Activated T-helper 1 cell treated with Interleukin-2 at 50 U/mL for 16 hours (primary cell): ENCODE measurements around the gene KDM4B.
A peak's percentile ranks its signal among the peaks of the same experiment; 100 is the strongest.

Source experiments
- DNase-seq: peaks from one replicate; pipeline ENCODE4 v3.0.0-alpha.2; 2020; ENCODE audit warnings: low read depth

KDM4B gene

DNA sequence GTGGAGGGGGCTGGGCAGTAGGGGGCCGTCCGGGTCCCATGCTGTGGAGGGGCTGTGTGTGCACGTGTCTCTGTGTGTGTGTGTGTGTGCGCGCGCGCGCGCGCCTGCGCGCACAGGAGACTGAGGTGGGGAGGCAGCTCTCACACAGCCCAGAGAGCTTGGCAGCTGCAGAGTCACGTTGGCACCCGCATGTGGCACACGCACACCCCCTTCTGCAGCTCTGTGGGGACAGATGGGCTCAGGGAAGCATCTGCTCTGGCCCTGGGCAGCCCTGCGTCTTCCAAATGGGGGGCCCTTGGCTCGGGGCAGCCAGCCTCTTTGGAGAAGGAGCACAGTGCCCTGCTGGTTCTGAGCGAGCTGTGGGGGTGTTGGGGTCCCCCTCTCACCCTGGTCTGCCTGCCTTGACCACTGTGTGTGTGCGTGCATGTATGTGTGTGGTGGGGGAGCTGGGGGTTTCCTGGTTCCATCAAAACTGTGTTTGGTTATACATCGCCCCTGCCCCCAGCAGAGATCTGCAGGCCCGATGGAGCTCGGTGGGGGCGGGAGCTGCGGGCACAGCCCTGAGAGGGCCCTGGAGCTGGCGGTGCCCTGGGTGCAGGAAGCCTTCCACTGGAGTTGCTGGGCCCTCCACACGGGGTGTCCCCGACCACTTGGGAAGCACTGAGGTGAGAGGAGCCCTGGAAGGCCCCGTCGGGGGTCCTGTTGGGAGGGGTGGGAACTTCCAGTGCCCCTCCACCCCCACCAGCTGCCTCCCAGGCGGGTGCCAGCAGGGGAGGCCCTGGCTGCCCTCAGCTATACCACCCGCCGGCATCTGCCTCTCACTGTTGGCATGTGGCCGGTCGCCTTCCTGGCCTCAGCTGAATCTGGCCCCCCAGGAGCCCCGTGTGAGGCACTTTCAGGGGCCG, 67.1 kb downstream of the KDM4B start:
- no peak for DNase-seq

DNA sequence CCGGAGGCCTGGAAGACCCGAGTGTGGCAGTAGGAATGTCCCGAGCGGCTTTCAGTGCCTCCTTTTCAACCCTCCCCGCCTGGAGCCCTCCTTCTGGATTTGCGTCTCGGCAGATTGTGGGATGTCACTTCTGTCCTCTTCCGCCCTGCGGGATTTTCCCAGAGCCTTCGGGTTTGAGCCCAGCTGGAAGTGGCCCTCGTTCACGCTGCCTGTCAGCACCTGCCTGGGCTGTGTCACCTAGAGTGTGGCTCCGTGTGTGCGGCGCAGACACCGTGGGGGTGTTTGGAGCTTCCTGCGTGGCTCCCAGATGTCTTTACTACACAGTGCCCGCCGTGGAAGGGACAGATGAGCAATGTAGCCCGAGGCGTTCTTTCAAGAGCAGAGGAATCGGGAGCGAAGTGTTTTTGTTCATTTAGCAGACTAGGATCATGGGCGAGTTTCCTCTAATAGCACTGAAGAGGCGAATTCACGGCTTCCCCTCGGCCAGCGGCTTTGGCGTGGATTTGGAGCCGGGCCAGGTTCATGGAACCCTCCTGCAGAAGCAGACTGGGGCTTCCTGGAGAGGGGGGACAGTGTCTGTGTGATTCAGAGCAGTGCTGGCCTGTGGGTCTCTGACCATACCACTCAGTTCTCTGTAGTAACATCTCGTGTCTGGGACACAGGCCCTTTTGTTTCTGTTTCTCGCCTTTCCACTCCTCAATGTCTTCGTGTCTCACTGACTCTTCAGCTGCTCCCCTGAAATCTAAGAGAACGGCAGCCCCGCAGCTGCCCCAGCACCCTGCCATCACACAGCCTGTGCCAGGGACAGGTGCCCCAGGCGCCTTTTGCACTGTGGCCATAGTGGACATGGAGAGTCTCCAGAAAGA, 68.0 kb downstream of the KDM4B start:
- no peak for DNase-seq

DNA sequence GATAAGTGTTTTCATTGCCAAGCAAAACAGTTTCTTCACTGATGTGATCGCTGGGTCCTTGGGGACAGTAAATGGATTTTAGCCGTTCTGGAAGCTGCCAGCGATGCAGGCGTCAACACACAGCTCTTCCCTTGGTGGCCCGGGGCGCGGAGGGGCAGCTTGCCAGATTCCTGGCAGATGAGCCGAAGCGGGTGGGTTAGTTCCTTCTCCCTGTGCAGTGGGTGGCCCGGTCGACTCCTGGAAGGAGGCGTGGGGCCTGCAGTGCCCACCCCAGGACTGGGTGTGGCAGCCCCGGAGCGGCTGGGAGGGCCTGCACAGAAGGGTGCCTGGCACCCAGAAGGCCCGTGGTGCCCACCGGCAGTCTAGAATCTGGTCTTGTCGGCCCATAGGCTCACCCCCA, 69.0 kb downstream of the KDM4B start:
- DNase-seq = no peak

DNA sequence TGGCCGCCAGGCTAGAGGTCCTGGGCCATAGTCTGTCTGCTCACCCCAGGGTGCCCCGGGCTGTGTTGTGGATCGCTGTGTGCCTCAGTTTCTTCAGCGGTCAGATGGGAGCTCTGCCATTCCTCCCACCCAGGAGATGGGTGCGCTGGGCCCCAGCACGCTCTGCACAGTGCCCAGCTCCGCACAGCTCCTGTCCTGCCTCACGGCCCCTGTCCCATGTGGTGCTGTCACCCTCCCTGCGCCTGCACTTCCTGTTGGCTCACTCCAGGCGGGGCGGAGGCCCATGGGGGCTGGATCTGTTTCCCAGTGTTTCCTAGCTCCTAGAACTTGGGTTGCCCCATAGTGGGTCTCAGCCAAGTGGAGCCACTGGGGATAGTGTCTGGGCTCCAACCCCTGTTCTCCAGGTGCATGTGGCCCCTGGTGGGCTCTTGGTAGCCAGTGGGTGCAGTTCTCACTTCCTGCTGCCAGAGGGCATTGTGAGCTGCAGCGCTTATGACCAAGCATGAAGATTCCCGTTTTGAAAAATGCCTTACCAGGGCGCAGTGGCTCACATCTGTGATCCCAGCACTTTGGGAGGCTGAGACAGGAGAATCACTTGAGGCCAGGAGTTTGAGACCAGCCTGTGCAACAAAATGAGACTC, 69.8 kb downstream of the KDM4B start:
- no peak for DNase-seq

DNA sequence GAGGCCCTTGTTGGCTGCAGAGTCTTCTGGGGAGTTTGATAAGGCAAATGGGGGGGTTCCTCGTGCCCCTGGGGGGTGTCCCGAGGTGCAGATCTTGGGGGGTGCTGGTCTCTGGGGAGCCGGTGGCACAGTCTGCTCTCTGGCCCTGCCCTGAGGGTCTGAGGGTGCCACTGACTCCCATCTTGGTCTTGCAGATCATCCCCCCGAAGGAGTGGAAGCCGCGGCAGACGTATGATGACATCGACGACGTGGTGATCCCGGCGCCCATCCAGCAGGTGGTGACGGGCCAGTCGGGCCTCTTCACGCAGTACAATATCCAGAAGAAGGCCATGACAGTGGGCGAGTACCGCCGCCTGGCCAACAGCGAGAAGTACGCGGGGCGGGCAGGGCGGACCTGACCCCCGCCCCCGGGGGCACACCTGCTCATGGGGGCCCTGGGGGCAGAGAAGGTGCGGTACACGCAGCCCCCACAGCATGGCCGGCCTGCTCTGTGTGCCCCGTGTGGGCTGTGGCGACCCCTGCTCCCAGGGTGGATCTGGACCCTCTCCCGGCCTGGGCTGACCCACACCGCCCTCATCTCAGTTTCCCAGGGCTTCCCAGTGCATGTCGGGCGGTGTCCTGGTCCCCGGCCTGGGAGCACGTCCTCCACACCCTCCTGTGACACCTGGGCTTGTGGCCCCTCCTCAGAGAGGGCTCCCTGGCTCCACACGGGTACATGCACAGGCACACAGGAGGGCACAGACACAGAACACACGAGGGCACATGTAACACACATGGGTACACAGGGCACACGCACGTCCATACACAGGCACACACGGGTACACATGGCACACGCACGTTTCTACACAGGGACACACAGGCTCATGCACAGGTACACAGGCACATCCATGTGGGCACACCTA, 71.0 kb downstream of the KDM4B start:
- no peak for DNase-seq

DNA sequence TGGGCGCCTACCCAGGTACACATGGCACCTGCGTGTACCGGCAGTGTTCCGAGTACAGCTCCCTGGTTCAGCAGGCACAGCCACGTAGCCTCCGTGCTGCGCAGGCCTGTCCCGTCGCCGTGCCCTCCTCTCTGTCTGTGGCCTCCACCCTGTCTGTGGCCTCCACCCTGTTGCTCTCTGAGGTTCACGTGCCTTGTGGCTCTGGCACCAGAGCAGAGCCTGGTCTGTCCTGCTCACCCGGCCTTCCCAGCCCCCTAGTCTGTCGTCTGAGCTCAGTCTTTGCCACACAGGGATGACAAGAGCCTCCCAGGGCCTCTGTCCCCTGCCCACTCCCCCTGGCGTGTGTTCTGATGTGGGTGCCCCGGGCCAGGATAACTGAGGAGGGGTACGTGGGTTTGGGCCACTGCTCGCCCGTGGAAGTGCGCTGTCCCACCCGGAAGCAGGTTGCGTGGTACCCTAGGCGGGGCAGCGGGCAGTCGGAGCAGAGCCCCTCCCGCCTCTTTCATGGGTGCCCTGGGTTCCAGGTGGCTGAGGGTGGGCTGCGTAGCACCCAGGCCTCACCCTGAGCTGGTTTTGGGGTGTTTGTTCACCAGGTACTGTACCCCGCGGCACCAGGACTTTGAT, 71.7 kb downstream of the KDM4B start:
- DNase-seq = no peak

DNA sequence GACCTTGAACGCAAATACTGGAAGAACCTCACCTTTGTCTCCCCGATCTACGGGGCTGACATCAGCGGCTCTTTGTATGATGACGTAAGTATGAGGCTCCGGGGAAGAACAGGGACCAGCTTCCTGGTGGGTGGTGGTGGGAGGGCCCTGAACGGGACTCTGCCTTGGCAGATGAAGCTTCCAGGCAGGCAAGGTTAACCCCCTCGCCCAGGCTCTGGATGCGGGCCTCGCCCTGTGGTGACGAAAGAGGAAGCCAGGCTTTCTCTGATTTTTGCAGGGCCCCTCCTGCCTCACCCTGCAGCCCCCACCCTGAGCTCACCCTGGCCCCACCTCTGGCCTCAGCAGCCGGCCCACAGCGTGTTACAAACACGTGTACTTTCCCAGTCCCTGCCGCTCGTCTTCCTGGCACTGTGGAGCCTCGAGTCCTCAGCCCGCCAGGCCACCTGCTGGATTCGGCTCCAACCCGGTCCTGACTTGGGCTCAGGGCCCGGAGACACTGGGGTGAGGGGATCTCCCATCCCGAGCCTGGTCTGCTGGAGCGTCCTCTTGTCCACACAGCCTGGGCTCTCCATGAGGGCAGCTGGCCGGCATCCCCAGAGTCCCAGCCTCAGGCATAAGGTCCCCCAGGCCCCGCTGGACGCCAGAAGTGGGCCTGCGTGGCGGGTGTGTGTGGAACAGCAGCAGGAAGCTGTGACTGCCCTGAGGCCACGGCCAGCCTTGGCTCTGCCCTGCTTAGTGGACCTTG, 72.4 kb downstream of the KDM4B start:
- DNase-seq = no peak

DNA sequence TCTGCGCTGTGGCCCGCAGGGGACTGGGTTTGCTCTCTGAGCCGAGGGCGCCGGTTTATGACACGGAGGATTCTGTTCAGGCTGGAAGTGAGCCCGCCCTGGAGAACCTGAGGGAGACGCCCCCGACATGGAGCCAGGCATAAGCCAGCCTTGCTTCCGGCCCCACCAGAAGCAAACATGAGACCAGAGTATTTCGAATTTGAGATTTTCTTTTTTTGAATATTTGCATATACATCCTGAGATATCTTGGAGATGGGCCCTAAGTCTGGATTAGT, 72.9 kb downstream of the KDM4B start:
- no peak for DNase-seq

DNA sequence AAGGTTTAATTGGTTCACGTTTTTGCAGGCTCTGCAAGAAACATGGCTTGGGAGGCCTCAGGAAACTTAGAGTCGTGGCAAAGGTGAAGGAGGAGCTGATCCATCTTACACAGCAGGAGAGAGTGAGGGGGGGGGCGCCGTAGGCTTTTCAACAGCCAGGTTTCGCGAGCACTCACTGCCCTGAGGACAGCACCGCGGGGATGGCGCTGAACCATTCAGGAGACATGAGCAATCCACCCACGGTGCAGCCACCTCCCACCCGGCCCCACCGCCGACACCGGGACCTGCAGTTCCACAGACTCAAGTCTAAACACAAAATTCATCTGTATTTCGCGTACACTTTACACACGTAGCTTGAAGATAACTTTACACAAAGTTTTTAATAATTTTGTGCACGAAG, 73.6 kb downstream of the KDM4B start:
- no peak for DNase-seq

DNA sequence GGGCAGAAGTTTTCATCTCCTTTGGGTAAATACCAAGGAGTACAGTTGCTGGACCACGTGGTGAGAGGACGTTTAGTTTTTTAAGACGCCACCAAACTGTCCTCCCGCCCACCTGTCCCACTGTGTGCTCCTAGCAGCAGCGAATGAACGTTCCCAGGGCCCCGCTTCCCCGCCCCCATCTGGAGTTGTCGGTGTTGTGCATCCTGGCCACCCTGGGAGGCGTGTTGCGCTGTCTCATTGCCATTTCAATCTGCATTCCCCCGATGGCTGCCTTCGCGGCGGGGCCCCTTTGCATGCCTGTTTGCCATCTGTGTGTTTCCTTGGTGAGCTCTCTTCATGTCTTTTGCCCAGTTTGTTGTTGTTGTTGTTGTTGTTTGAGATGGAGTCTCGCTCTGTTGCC, 76.1 kb downstream of the KDM4B start:
- no peak for DNase-seq

DNA sequence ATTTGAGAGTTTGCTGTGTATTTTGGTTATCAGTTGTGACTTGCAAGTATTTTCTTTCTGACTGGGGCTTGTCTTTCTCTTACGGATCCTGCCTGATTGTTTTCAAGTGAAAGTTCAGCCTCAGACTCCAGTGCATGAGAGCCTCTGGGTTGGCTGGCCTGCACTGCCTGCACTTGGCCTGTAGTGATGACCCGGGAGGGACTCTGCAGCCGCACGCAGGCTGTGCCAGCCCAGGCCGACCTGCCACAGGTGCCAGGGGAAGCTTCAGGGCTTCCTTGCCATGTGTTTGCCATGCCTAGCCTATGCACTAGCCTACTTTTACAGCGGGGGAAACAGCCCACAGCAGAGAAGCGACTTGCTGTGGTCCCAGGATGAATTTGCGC, 77.0 kb downstream of the KDM4B start:
- no peak for DNase-seq

DNA sequence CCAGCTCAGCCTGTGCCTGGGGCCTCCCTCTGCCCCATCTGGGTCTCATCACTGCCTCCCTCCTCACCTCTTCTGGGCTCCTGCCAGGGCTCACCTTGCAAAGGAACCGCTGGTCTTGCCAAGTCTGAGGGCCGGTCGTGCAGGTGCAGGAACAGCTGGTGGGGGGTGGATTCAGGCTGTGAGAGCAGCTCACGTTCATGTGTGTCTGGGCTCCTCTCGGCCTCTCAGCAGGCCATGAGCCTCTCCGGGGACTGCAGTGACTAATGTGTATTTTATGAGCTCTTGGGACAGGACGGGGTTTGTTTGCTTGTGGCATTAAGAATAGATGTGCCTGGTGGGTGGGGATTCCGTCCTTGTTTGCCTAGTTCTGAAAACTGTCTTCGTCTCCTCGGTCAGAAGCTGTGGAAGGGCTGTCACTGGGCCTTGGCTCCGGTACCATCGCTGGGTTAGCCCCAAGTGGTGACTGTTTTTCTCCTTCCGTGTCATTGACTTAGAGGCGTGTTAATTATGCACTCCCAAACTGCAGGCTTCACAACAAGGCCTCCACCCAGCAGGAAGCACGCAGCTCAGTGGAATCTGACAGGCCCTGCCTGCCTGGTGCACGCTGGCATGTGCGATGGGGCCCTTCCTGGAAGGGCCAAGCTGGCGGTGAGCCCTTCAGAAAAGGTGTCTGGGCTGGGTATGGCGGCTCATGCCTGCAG, 77.6 kb downstream of the KDM4B start:
- no peak for DNase-seq

DNA sequence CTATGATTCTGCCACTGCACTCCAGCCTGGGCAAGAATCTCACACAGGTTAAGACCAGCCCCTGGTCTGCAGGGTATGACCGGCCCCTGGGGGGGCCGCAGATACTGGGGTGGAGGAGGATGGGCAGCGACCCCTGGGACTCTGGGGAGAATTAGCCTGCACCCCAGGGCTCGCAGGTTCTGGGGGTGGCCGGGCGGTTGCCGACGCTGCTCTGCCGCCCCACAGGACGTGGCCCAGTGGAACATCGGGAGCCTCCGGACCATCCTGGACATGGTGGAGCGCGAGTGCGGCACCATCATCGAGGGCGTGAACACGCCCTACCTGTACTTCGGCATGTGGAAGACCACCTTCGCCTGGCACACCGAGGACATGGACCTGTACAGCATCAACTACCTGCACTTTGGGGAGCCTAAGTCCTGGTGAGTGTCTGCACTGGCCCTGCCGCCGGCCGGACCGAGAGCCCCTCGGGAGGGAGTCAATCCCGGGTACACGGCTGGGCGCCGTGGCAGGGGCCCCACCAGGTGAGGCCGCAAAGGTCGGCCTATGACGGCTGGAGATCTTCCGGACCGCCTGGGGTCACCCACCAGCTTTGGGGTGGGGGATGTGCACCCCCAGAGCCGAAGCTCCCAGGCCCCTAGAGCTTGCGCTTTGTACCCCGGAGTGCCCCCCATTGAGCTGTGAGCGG, 78.5 kb downstream of the KDM4B start:
- DNase-seq = no peak

DNA sequence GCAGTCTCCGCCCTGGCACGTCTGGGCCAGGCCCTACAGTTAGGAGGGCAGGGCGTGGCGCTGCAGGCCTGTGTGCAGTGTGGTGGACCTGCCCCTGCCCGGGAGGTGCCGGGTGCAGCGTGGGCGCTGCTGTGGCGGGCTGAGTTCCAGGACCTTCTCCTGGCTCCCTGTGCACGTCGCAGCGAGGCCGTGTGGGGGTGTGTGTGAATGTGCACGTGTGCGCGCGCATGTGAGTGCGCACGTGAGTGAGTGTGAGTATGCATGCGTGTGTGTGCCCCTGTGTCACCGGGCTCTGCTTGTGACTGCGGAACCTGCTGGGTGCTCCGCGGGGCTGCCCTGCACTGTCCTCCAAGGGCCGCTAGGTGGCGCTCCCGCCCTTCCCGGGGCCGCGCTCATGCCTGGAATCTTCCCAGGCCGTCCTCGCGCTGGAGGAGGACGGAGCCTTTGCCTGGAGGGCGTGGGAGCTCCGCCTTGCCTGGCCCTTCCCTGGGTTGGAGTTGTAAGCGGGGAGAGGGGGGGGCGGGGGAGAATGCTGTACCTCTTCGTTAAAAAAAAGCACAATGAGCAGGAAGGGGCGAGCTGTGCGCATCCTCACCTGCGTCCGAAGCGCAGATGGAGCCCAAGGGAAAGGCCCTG, 79.3 kb downstream of the KDM4B start:
- peak; percentile 34 for DNase-seq

DNA sequence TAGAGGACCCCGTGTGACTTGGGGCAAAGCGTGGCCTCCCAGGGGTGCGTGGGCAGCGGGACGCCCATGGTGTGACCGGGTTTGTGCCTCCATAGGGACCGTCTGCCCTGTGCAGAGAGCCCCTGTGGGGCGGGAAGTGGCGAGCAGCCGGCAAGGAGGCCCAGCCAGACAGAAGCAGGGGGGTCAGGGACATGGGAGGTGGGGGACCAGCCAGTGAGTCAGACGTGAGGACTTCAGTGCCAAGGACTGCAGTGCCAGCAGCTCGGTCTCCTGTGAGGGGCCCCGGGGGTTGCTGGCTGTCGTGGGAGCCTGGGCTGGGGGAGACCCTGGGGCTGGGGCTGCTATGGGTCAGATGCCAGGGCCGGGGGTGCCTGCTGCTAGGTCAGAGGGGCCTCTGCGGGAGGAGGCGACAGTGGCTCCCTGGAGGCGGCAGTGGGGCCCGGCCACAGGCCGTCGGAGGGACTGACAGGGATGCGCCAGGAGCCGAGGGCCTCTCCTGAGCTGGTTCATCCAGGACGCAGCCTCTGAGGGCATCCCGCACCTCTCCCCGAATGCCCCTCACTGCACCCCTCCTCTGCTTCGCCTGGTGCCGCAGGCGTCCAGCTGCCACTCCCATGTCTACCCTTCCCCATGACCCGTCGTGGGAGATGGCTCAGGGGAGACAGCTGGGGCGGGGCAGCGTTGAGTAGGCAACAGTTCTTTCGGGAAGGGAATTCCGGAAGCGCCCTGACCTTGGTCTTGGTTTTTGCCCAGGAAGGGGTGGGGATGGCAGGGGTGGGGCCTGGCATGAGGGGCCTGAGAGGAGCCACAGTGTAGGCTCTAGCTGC, 80.0 kb downstream of the KDM4B start:
- DNase-seq = no peak

DNA sequence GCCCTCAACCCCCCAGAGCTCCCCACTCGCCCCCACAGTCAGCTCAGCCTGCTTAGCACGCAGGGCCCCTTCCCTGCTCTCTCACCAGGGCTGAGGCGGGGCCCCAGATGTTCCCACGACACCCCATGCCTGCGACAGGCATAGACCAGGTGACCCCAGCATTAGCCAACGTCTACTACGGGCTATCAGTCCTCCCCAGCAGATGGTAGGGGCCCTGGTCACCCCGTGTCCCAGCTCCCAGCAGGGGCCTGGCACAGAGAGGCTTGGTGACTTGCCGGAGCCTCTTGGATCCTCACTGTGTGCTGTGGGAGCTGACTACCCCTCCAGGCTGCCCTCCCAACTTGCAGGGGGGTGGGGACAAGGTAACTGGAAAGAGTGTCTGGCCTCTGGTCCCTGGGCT, 80.6 kb downstream of the KDM4B start:
- DNase-seq = no peak

DNA sequence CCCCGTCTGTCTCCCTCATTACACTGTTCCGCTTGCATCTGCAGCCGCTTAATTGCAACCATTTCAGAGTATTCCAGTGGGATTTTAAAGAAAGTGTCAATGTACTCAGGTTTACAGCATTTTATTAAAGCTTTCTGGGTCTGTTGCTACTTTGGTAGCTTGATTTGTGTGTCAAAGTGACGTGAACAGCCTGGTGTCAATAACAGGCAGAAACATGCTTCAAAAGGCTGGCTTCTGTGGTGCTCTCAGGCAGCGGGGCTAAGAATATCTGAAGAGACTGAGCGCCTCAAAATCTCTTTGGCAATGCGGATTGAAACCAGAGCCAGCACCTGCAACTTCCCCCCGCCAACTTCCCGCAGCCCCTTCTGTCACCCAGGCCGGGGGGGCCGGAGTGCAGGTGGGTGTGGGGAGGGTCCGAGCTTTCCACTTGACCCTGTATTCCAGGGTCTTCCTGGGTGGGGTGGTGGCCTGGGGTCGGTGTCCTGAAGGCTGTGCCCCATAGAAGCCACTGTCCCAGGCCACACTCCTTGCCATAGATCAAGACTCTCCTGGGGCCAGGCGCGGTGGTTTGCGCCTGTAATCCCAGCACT, 81.2 kb downstream of the KDM4B start:
- DNase-seq = no peak

DNA sequence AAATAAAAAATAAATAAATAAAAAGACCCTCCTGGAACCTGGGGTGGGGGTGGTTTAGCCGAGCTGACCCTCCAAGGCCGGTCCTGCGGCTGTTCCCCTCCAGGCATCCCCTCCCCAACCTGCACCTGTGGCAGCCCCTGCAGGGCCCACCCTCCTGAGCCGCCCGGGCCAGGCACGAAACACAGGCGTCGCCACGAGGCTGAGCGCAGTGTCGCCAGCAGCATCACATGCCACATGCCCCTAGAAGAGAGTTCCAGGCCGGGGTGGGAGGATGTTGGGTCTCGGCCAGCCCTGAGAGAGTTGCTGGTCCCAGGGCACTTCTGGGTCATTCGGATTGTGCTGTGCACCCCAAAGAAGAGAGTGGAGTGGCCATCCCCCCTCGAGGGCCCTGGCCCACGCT, 82.0 kb downstream of the KDM4B start:
- DNase-seq = no peak
